Stimulated activated CD8-positive, alpha-beta memory T cell treated with anti-CD3 and anti-CD28 coated beads, Interleukin-12 subunit alpha, Interleukin-12 subunit beta, amount 100 ng/mL, for 4 hours (primary cell): ENCODE measurements around the gene COG1.
A peak's percentile ranks its signal among the peaks of the same experiment; 100 is the strongest.
"Not testable (repeated sequence)": the region's sequence is repeated elsewhere in the genome, so short reads cannot be mapped to it uniquely, and the experiment has no call there.

ENCODE experiments used
- DNase-seq: peaks from one replicate; pipeline ENCODE4 v3.0.0-alpha.2; 2020; ENCODE audit warnings: low read depth

The COG1 gene

DNA sequence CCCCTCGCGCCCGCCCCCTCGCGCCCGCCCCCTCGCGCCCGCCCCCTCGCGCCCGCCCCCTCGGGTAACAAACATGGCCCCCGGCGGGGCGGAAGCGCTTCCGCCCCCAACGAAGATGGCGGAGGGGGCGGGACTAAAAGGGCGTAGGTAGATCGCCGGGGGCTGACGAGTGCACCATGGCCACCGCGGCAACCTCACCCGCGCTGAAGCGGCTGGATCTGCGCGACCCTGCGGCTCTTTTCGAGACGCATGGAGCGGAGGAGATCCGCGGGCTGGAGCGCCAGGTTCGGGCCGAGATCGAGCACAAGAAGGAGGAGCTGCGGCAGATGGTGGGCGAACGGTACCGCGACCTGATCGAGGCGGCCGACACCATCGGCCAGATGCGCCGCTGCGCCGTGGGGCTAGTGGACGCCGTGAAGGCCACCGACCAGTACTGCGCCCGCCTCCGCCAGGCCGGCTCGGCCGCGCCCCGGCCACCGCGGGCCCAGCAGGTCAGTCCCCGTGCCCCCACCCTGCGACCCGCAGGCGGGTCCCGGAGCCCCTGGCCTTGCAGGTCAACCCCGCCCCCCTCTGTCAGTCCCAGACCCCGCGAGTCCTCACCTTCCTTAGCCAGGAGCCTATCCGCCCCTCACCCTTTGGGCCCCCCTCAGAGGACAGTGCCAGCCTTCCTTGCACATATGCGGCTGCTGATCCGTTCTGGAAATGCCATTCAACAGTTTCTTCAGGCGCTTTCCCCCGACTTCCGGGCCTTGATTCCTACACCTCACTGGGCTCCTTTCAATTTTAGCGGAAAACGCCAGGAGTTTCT, at the start of gene COG1:
COG1 (plus strand) TSS at position 162 of the 808 bp plus-strand sequence; CDS start at position 177, 15 bp downstream.
- peak; percentile 56 for DNase-seq

- DNase-seq = not testable (repeated sequence)
Observed at GRCh38 chr17:73144209-73144608, 48.6 kb upstream of the COG1 start.

DNA sequence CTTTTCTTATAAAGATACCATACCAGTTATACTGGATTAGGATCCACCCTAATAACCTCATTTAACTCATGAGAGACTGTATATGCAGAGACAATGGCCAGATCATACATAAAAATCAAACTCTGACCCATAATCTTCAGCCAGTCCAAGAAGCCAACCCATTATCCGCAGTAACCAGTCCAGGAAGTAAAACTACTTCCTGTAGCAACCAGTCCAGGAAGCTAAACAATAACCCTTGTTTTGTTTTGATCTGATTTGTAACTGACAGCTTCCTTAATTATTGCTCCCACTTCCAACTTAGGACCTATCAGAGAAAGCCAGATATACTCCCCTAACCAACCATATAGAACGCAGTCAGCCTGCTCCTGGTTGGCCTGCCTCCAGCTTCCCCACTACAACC, 47.2 kb upstream of the COG1 start:
- no peak for DNase-seq

GRCh38 chr17:73147791-73148190, 45.1 kb upstream of the COG1 start:
- not testable (repeated sequence) for DNase-seq

DNA sequence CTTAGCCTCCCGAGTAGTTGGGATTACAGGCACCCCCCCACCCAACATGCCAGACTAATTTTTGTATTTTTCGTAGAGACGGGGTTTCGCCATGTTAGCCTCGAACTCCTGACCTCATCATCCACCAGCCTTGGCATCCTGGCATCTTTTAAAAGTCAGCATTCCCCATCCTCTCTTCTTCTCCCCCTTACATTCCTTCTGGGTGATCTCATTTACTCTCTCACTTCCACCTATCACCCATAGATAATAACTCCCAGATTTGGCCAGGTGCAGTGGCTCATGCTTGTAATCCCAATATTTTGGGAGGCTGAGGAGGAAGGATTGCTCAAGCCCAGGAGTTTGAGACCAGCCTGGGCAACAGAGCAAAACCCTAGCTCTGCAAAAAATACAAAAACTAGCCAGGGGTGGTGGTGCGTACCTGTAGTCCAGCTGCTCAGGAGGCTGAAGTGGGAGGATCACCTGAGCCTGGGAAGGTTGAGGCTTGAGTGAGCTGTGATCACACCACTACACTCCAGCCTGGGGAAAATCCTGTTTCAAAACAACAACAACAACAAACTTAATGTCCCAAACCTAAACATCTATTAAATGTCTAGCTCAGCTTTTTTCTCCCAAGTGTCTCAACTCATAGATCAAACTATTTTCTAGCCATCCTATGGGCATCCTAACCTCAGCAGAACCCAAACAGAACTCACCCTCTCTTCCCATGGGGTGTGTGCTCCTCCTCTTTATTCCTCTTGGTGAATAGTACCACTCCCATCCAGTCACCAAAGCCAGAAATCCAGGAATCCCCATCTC, 44.1 kb upstream of the COG1 start:
- DNase-seq = no peak

DNA sequence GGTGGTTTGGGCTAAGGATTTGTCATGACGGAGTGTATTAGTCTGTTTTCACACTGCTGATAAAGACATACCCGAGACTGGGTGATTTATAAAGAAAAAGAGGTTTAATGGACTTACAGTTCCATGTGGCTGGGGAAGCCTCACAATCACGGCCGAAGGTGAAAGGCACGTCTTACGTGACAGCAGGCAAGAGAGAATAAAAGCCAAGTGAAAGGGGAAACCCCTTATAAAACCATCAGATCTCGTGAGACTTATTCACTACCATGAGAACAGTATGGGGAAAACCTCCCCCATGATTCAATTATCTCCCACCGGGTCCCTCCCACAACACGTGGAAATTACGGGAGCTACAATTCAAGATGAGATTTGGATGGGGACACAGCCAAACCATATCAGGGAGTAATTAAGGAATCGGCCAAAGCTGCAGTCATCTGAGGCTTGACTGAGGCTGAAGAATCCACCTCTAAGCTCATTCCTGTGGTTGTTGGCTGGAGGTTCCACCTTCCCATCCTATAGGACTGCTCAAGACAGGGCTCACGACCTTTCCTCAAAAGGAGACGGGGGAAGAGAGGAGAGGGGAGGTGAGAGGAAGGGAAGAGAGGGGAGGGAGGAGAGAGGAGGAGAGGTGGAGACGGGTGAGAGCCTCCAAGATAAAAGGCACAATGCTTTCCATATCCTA, 42.1 kb upstream of the COG1 start:
- not testable (repeated sequence) for DNase-seq

DNA sequence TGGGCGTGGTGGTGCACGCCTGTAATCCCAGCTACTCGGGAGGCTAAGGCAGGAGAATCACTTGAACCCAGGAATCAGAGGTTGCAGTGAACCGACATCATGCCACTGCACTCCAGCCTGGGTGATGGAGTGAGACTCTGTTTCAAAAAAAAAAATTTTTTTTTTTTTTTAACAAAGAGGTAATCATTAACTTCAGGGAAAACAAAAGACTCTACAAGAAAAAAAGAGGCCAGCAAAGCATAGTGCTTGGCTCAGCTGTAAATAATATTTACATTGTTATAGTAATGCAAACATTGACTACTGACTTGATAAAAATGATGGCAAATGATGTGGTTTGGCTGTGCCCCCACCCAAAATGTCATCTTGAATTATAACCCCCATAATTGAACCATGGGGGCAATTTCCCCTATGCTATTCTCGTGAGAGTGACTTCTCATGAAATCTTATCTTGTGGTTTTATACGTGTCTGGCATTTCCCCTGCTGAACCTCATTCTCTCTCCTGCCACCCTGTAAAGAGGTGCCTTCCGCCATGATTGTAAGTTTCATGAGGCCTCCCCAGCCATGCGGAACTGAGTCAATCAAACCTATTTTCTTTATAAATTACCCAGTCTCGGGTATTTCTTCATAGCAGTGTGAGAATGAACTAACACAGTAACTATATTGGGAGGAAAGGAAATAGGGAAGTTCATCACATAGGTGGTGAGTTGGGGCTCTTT, 40.8 kb upstream of the COG1 start:
- DNase-seq = no peak

DNA sequence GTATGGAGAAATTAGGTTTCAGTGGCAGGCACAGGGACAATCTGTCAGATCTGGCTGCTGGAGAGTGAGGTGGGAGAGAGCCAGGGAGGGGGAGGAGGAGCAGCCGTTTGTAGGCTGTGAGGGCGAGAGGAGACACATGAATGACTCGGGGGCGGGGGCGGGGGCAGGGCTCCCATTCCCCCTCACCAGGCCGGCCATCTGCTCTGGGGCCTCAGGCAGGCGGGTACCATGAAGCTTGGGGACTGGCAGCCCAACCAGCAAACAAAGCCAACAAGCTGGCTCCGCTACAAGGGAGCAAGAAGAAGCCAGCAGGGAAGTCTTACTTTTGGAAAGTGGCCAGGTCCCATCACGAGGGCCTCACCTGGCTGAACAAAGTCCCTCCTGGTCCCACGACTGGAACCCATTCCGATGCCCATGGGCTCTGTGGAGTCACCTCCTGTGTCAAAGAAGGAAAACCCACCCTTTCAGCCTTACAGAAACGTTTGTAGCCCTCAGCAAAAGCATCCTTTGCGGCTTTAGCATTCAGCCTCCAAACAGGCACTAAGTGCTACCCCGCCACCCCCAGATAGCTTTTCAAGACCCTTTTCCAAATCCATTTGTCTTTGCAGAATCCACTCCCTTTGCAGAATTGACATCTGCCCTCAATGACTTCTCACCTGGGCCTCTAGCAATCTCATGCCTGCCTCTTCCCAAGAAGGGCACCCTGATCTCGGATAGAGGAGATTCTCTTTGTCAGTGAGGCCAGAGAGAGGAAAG, 37.3 kb upstream of the COG1 start:
- no peak for DNase-seq

DNA sequence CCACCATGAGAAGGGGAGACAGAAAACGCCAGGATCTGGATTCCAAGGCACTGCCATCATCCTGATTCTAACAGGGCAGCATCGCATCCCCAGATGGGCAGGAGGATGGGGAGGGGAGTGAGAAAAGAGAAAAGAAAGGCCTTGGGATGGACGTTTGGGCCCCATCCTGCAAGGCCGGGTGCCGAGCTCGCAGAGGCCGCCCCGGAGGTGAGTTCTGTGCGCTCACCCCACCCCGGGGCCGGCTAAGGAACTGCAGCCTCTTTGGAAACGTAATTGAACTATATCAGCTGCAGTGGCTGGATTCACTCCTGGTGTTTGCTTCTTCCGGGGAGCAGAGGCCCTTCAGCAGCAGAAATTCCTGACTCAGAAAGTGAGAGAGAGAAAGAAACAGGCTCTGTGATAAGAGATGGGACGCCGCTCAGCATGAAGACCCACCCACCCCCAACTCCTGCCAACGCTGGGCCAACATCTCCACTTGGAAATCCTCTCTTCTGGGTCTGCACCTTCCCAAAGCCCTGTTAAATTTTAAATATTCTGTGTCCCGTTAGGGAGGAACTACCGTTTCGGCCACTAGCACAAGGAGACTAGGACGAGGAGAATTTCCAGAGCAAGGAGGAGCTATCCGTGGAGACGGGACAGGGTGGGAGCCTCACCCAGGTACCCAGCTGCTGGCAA, 36.6 kb upstream of the COG1 start:
- DNase-seq = peak; percentile 22

DNA sequence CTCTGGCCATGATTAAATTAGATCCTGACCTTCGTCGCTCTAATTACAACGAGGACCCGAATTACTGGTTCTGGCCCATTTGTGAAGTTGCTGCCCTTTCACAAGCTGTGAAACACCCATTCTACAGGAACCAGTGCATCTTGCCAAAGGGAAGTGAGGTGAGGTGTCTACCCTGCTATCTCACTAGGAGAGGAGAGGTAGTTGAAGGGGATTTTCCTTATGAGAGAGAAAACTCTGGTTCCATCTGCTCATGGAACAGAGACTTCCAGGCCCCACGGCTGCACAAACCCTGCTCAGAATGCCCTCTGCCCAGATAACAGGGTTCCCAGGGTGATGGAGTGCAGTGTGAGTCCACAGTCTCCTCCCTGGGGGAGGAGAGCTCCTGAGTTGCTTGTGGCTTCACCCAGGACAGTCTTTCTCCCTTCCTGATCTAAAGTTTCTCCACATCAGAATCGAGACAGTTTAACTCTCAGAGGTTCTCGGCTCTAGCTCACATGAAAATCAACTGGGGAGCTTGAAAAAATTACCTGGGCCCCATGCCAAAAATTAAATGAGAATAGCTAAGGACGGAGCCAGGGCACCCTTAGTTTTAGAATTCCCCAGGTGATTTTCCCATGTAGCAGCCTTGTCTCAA, 35.9 kb upstream of the COG1 start:
- DNase-seq = no peak

- DNase-seq = no peak
Observed at GRCh38 chr17:73157521-73157890, 35.3 kb upstream of the COG1 start.

- DNase-seq = no peak
Observed at GRCh38 chr17:73158133-73158532, 34.7 kb upstream of the COG1 start.

GRCh38 chr17:73160980-73161630, 31.8 kb upstream of the COG1 start:
- DNase-seq = no peak

GRCh38 chr17:73163043-73163442, 29.8 kb upstream of the COG1 start:
- DNase-seq = no peak

- no peak for DNase-seq
Observed at GRCh38 chr17:73165616-73166404, 27.0 kb upstream of the COG1 start.

- DNase-seq = no peak
Observed at GRCh38 chr17:73166731-73167581, 25.9 kb upstream of the COG1 start.

GRCh38 chr17:73168667-73169066, 24.2 kb upstream of the COG1 start:
- no peak for DNase-seq

- no peak for DNase-seq
Observed at GRCh38 chr17:73170324-73170723, 22.5 kb upstream of the COG1 start.
